CD14-positive monocyte (primary cell): Measurements from ENCODE around the gene CYREN. TPM values are rescaled to one million over a fixed set of nuclear protein-coding genes. Genes with fewer than 3 reads are reported as not detected.

Experiments used
- DNase-seq, 3 donors: peaks; one replicate each; pipeline ENCODE4 v3.0.0-alpha.2; 2011 to 2022
- H2AFZ ChIP-seq: 2 replicates; pipeline ENCODE4 v1.6.0; 2012; ENCODE audit warnings: mild to moderate bottlenecking, low read depth, low read length, inconsistent platforms; ENCODE audit not compliant: insufficient read depth, poor library complexity, severe bottlenecking
- H3K27ac ChIP-seq, 2 donors: 1 replicate in 1 of 2; 2 replicates in 1 of 2; pipeline ENCODE4 v1.5.1; 2012 to 2013; ENCODE audit warnings: low read length in 2 of 2, control low read depth in 1 of 2, inconsistent platforms in 1 of 2, low read depth in 1 of 2, mild to moderate bottlenecking in 1 of 2
- H3K27me3 ChIP-seq, 2 donors: one replicate each; pipeline versions ENCODE4 v1.6.0 to v1.6.1; 2011 to 2013; ENCODE audit warnings: low read length in 2 of 2; ENCODE audit not compliant: control insufficient read depth in 2 of 2, insufficient read depth in 2 of 2
- H3K36me3 ChIP-seq, 2 donors: replicated peaks in 1 of 2; 1 replicate in 1 of 2; 2 replicates in 1 of 2; pipeline versions ENCODE4 v1.5.1 to v1.6.1; 2012 to 2013; ENCODE audit warnings: low read length in 2 of 2, control low read depth in 1 of 2, inconsistent platforms in 1 of 2, mild to moderate bottlenecking in 1 of 2; ENCODE audit not compliant: insufficient read depth in 2 of 2, control insufficient read depth in 1 of 2
- H3K4me1 ChIP-seq, 2 donors: 1 replicate in 1 of 2; 2 replicates in 1 of 2; pipeline versions ENCODE4 v1.5.1 to v1.6.1; 2012 to 2013; ENCODE audit warnings: low read length in 2 of 2, control low read depth in 1 of 2, inconsistent platforms in 1 of 2, mild to moderate bottlenecking in 1 of 2, moderate library complexity in 1 of 2; ENCODE audit not compliant: insufficient read depth in 2 of 2, control insufficient read depth in 1 of 2
- H3K4me2 ChIP-seq: replicated peaks from 2 replicates; pipeline ENCODE3; 2012; ENCODE audit warnings: low read length, moderate library complexity, mild to moderate bottlenecking; ENCODE audit not compliant: poor library complexity, severe bottlenecking; ENCODE audit errors: extremely low read depth
- H3K4me3 ChIP-seq, 3 experiments: fragments of 200-600 bp in 1 of 3; sonication (generic) in 1 of 3; replicated peaks in 1 of 3; 1 replicate in 2 of 3; 2 replicates in 1 of 3; pipeline ENCODE4 v1.5.1; 2011 to 2013; ENCODE audit warnings: low read length in 3 of 3, mild to moderate bottlenecking in 3 of 3, control low read depth in 2 of 3, low read depth in 2 of 3, inconsistent platforms in 1 of 3, moderate library complexity in 1 of 3
- H3K79me2 ChIP-seq: 2 replicates; pipeline ENCODE4 v1.6.0; 2012; ENCODE audit warnings: mild to moderate bottlenecking, control low read depth, inconsistent platforms, low read length, moderate library complexity; ENCODE audit not compliant: insufficient read depth
- H3K9ac ChIP-seq: 2 replicates; pipeline ENCODE4 v1.6.0; 2017; ENCODE audit warnings: low read length, mild to moderate bottlenecking; ENCODE audit not compliant: insufficient read depth, poor library complexity, severe bottlenecking
- H3K9me3 ChIP-seq, 2 donors: replicated peaks in 1 of 2; 1 replicate in 1 of 2; 2 replicates in 1 of 2; pipeline versions ENCODE4 v1.5.1 to v1.6.1; 2012 to 2013; ENCODE audit warnings: low read length in 2 of 2, control low read depth in 1 of 2; ENCODE audit not compliant: control insufficient read depth in 1 of 2, insufficient read depth in 1 of 2
- H4K20me1 ChIP-seq: 2 replicates; pipeline ENCODE4 v1.6.0; 2012; ENCODE audit warnings: mild to moderate bottlenecking, low read length, control low read depth, moderate library complexity; ENCODE audit not compliant: insufficient read depth
- H3K27ac Mint-ChIP-seq, 7 donors: one replicate each; pipeline ENCODE4 v1.8.0; 2020; ENCODE audit warnings: mild to moderate bottlenecking in 7 of 7, mixed read lengths in 7 of 7, moderate library complexity in 6 of 7, inconsistent platforms in 2 of 7
- H3K27me3 Mint-ChIP-seq, 3 donors: one replicate each; pipeline ENCODE4 v1.8.0; 2021 to 2022; ENCODE audit warnings: low read depth in 3 of 3, mild to moderate bottlenecking in 3 of 3, mixed read lengths in 3 of 3, moderate library complexity in 3 of 3, inconsistent platforms in 1 of 3
- H3K36me3 Mint-ChIP-seq, 2 donors: one replicate each; pipeline ENCODE4 v1.8.0; 2020; ENCODE audit warnings: mixed read lengths in 2 of 2, inconsistent platforms in 1 of 2, mild to moderate bottlenecking in 1 of 2
- H3K4me1 Mint-ChIP-seq: one replicate; pipeline ENCODE4 v1.8.0; 2020; ENCODE audit warnings: mild to moderate bottlenecking, mixed read lengths
- H3K4me3 Mint-ChIP-seq, 2 donors: one replicate each; pipeline ENCODE4 v1.8.0; 2020; ENCODE audit warnings: mild to moderate bottlenecking in 2 of 2, mixed read lengths in 2 of 2, moderate library complexity in 1 of 2
- H3K9me3 Mint-ChIP-seq, 7 donors: one replicate each; pipeline ENCODE4 v1.8.0; 2020 to 2022; ENCODE audit warnings: mixed read lengths in 7 of 7, mild to moderate bottlenecking in 6 of 7, moderate library complexity in 6 of 7, inconsistent platforms in 2 of 7
- CTCF ChIP-seq: fragments of 200-600 bp; IDR thresholded peaks from one replicate; pipeline ENCODE4 v1.8.0; 2022; ENCODE audit warnings: antibody characterized with exemption, mild to moderate bottlenecking
- WGBS: methylation state at CpG from one replicate; pipeline ENCODE4 v1.1.5; 2013; ENCODE audit warnings: missing lambda C conversion rate; ENCODE audit not compliant: insufficient coverage; 5-methylcytosine and 5-hydroxymethylcytosine counted together
- intact Hi-C, 2 donors: fragments of 100-400 bp; cut with micrococcal nuclease; formaldehyde crosslinking; loops; one replicate each; pipeline versions ENCODE4 v1.15.0 to v1.15.1; 2023
- polyA plus RNA-seq, 3 donors: library from polyadenylated mRNA; depleted of rRNA in 1 of 3; unstranded in 2 of 3; stranded (reverse) in 1 of 3; fragments of 300-500 nt in 2 of 3; fragments of >200 nt in 1 of 3; fragmentation: Illumina TruSeq in 2 of 3; gene quantifications; 1 replicate in 2 of 3; 2 replicates in 1 of 3; pipeline ENCODE4 v1.2.3, GENCODE V29; 2012 to 2021

CYREN gene
- polyA plus RNA-seq, 3 donors, result 20.6 to 47.4 (median 40.1) TPM

- no peaks in the 10 kb centered on the region for H3K4me1 Mint-ChIP-seq
- no peak overlapping the region for H3K27ac Mint-ChIP-seq
- peaks cover 33 to 56% (median 48%) of the 10 kb centered on the region in 7 donors for H3K9me3 Mint-ChIP-seq
- H3K36me3 Mint-ChIP-seq, result peaks cover 39 to 42% of the 10 kb centered on the region in 2 donors
- 100% methylated on average over 3 of the region's 5 CpGs for WGBS
- Histone ChIP-seq H3K4me1 (no peaks in the 10 kb centered on the region), H3K27ac (no peak overlapping the region), H3K36me3 (peaks cover 23 to 43% of the 10 kb centered on the region in 2 donors), H3K4me2 (no peak overlapping the region), H3K27me3 (no peaks in the 10 kb centered on the region), H4K20me1 (no peaks in the 10 kb centered on the region), H3K4me3 (no peak overlapping the region), H2AFZ (no peak overlapping the region), H3K79me2 (no peaks in the 10 kb centered on the region), H3K9me3 (peaks cover 45% of the 10 kb centered on the region in 2 donors), H3K9ac (no peak overlapping the region)
- peaks cover 0 to 2% (median 0%) of the 10 kb centered on the region in 3 donors for H3K27me3 Mint-ChIP-seq
- DNase-seq, result no peak
- intact Hi-C loops, result no loop called here
- H3K4me3 Mint-ChIP-seq, result no peak overlapping the region
- no peak for TF ChIP-seq CTCF
Observed at GRCh38 chr7:135180122-135180521, 9.6 kb upstream of the CYREN start.

DNA sequence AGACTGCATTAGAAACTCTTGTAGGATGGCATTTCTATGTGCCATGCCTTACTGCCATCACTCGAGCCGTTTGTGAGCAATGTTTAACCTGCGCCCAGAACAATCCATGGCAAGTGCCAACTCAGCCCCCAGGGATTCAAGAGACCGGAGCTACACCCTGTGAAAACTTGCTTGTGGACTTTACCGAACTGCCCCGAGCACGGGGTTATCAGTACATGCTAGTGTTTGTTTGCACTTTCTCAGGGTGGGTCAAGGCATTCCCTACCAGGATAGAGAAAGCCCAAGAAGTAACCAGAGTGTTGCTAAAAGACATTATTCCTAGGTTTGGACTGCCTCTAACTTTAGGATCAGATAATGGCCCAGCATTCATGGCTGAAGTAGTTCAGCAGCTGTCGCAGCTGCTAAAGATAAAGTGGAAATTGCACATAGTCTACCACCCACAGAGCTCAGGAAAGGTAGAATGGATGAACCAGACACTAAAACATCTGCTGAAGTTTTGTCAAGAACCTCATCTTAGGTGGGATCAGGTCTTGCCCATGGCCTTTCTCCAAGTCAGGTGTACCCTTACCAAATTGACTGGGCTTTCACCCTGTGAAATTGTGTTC lies 8.9 kb upstream of the CYREN start:
- no peak overlapping the region for H3K27ac Mint-ChIP-seq
- 100% methylated on average over 7 of the region's 8 CpGs for WGBS
- H3K4me2 ChIP-seq, result no peak overlapping the region
- H3K36me3 Mint-ChIP-seq, result peaks cover 33 to 35% of the 10 kb centered on the region in 2 donors
- peaks cover 42 to 45% of the 10 kb centered on the region in 2 donors for H3K9me3 ChIP-seq
- H3K9ac ChIP-seq, result no peak overlapping the region
- H3K79me2 ChIP-seq, result no peaks in the 10 kb centered on the region
- H3K36me3 ChIP-seq, result peaks cover 18 to 36% of the 10 kb centered on the region in 2 donors
- H3K4me3 ChIP-seq, result no peak overlapping the region
- H2AFZ ChIP-seq, result no peak overlapping the region
- peaks cover 0 to 2% (median 0%) of the 10 kb centered on the region in 3 donors for H3K27me3 Mint-ChIP-seq
- intact Hi-C loops, result no loop called here
- TF ChIP-seq CTCF, result no peak
- no peaks in the 10 kb centered on the region for H3K4me1 ChIP-seq
- no peak overlapping the region for H3K27ac ChIP-seq
- H3K4me3 Mint-ChIP-seq, result no peak overlapping the region
- peaks cover 31 to 54% (median 46%) of the 10 kb centered on the region in 7 donors for H3K9me3 Mint-ChIP-seq
- no peaks in the 10 kb centered on the region for H4K20me1 ChIP-seq
- H3K4me1 Mint-ChIP-seq, result no peaks in the 10 kb centered on the region
- no peaks in the 10 kb centered on the region for H3K27me3 ChIP-seq
- DNase-seq, result no peak
